Fibroblast of mammary gland (primary cell): ENCODE results near the gene EEFSEC.

ENCODE experiments used
- DNase-seq: peaks from one replicate; pipeline ENCODE4 v3.0.0-alpha.2; 2010; ENCODE audit warnings: low read depth
- H3K4me3 ChIP-seq: 2 replicates; pipeline ENCODE4 v1.5.1; 2011; ENCODE audit warnings: low read depth, mild to moderate bottlenecking, low read length, moderate library complexity; ENCODE audit not compliant: control insufficient read depth
- TF ChIP-seq, protein P1 (sequence below): conservative IDR thresholded peaks from 2 replicates; pipeline ENCODE4 v1.5.1; 2011; ENCODE audit warnings: low read depth, low read length, inconsistent platforms; ENCODE audit not compliant: control insufficient read depth, insufficient read depth

The EEFSEC gene

DNA sequence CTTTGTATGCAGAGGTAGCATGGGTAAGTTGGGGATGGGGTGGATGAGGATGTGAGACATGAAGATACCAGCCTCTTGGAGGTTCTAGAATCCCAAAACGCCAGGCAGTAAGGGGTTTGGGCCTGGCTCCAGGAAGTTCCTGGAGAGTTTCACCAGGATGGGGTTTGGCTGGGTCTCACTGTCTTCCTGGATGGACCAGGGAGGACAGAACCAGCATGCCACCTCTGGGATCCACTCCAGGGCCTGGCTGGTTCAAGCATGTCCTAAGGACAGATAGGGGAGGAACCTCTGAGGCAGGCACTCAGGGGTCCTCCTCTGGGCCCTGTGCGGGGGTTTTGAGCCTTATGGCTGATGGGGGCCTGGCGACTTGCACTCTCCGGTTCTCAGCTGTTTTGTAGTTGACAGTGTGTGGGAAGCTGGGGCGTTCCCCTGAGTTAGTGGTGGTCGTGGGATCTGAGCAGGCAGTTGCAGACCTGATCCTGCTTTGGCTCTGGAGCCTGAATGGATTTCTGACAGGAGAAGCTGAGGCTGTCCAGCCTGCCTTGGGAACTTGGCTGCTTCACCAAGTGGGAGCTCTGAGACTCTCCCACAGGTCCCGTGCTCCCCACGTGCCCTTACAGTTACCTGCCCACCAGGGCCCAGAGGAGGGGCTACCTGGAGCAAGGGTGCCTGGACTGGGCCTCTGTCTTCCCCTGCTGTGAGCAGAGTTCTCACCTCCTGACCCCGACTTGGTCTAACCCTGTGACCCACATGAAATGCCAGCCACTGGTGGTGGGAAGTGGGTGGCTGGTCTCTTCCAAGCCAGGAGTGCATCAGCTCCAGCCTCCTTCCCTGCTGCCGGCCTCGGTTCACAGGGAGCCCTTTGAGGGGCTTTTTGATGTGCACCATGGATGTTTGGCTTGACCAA lies 128.4 kb downstream of the EEFSEC start:
- DNase-seq, result no peak
- TF ChIP-seq, protein P1, sequence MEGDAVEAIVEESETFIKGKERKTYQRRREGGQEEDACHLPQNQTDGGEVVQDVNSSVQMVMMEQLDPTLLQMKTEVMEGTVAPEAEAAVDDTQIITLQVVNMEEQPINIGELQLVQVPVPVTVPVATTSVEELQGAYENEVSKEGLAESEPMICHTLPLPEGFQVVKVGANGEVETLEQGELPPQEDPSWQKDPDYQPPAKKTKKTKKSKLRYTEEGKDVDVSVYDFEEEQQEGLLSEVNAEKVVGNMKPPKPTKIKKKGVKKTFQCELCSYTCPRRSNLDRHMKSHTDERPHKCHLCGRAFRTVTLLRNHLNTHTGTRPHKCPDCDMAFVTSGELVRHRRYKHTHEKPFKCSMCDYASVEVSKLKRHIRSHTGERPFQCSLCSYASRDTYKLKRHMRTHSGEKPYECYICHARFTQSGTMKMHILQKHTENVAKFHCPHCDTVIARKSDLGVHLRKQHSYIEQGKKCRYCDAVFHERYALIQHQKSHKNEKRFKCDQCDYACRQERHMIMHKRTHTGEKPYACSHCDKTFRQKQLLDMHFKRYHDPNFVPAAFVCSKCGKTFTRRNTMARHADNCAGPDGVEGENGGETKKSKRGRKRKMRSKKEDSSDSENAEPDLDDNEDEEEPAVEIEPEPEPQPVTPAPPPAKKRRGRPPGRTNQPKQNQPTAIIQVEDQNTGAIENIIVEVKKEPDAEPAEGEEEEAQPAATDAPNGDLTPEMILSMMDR, result no peak
- no peak overlapping the region for H3K4me3 ChIP-seq

DNA sequence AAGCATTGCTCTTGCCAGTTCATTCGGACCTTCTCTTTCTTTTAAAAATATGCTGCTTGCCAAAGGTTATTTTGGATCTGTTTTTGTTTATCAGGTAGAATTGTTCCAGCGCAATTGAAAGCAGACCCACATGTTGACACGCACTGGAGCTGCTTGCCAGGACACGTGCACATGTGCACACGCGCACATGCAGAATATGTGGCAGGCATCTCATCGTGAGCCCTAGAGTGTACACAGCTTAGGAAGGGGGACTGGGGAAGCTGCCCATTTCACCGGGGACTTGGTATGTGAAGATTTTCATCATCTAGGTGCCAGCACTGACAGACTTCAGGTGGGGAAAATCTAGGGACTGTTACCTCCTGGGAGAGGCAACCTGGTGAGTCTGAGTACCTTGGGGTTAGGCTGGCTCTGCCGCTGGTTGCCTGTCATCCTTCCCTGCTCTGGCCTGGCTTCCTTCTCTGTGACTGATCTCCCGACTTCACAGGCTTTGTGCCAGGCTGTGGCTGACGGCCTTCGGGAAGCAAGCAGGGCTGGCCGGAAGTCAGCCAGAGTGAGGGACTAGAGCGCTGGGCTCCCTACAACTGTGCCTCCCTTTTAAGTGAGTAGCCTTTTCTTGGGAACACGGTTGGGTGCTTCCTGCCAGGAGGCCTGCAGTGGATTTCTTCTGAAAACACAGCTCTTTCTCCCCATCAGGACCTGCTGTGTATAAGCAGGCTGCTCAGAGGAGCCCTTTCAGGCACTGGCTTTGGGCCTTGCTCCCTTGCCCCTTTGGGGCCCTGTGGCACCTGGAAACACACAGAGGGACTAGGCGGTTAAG lies 129.3 kb downstream of the EEFSEC start:
- TF ChIP-seq, protein P1, result no peak
- H3K4me3 ChIP-seq, result no peak overlapping the region
- DNase-seq, result peak; percentile 58

DNA sequence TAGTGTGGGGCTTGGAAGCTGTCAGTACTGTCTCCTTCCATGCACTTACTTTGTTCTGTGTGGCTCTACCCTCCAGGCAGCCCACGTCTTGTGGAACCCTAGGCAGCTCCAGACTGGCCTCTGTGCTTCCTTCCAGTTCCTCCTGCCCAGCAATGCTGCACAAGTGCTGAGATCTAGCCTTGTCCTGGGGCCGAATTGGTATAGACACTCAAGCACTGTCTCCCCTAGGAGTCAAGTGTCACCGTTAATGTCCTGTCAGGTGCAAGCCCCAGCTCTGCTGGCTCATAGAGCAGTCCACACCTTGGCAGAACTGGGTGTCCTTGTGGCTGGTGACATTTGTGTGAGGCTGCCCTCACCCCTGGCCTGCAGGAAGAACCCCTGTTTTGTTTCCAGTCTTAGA lies 130.1 kb downstream of the EEFSEC start:
- no peak for DNase-seq
- TF ChIP-seq, protein P1, result no peak

DNA sequence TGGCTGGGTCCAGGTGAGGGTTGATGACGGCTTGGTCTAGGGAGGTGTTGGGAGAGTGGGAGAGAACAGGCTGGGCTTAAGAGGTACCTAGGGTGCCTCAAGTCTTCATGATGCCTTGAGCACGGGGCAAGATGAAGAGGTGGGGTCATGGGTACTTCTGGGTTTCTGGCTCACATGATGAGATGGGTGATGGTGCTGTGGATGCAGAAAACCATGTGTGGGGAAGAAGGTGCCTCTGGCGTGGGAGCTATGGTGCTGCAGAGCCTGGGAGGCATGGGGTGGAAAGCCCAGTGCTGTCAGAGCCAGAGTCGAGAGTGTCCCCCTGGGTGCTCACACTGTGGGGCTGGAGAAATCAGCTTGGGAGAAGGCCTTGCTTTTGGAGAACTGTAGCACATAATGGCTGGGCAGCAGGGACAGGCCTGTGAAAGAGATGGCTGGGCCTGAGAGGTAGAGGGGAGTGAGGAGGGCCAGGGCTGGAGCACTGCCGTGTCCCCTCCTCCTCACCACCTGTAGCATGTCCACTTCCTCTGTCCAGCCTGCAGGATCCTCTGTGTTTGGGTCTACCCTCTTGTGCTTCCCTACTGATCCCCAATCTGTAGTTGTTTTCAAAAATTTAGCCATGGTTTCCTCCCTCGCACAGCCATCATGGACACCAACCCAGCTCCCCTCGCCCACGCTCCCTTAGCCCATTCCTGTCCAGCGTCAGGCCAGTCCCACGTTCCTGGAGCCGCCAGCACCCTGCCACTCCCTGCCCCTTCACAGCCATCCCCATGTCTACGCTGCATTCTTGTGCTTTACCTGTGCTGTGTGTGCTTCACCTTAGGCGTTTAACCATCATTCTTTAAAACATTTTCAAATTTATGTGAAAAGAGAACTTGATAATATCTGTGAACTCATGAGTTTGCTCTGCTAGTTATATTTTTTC lies 132.0 kb downstream of the EEFSEC start:
- H3K4me3 ChIP-seq, result no peak overlapping the region
- TF ChIP-seq, protein P1, result no peak
- DNase-seq, result no peak

More for the DNA sequence above, 130.1 kb downstream of the EEFSEC start:
- H3K4me3 ChIP-seq, result no peak overlapping the region

DNA sequence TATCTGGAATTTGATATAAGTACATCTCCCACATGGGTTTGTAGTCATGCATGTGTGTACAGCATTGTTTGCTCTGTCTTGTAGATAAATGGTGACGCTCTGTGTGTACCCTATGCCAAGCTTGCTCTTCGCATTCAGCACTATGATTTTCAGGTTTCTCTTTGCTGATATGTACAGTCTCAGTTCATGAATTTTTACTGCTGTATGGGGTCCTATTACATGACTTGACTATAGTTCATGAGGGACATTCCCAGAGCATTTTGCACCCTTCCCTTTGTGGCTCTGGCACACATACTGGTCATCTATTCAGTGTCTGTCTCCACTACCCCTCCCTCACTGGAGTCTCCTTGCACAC lies 132.7 kb downstream of the EEFSEC start:
- TF ChIP-seq, protein P1, result no peak
- DNase-seq, result no peak

DNA sequence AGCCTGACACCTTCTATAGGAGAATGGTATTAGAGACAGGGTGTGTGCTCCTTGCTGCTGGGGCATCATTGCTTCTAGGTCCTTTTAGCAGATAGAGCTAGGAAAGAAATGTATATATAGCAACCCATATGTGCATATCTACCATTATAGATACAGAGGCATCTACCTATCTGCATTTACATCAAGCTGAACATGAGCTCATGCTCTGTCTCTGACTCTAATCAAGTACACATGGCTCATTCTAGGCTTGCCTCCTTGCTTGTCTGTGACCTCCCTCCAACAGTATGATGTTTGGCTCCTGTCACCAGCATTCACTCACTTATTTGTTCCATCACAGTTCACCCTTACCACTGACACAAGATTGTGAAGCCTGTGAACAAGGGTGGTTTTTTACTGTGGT lies 133.4 kb downstream of the EEFSEC start:
- TF ChIP-seq, protein P1, result no peak
- no peak overlapping the region for H3K4me3 ChIP-seq
- no peak for DNase-seq

More for the DNA sequence above, 132.7 kb downstream of the EEFSEC start:
- H3K4me3 ChIP-seq, result no peak overlapping the region
